A673 (cell line): ENCODE data around the gene PCDHB14.

Experiments used
- CTCF ChIP-seq: fragments of 300-800, 200-600 bp; sonication (generic); conservative IDR thresholded peaks from 2 replicates; pipeline ENCODE4 v1.5.1; 2017; ENCODE audit warnings: low read depth, mild to moderate bottlenecking, antibody characterized with exemption, low read length, moderate library complexity, mixed read lengths
- EZH2 ChIP-seq: fragments of 200-600 bp; sonication (generic); IDR thresholded peaks from 2 replicates; pipeline ENCODE4 v1.6.1; 2017; ENCODE audit warnings: borderline replicate concordance, low read depth, mild to moderate bottlenecking, mixed read lengths, antibody characterized with exemption, low read length; ENCODE audit not compliant: poor library complexity, severe bottlenecking

DNA sequence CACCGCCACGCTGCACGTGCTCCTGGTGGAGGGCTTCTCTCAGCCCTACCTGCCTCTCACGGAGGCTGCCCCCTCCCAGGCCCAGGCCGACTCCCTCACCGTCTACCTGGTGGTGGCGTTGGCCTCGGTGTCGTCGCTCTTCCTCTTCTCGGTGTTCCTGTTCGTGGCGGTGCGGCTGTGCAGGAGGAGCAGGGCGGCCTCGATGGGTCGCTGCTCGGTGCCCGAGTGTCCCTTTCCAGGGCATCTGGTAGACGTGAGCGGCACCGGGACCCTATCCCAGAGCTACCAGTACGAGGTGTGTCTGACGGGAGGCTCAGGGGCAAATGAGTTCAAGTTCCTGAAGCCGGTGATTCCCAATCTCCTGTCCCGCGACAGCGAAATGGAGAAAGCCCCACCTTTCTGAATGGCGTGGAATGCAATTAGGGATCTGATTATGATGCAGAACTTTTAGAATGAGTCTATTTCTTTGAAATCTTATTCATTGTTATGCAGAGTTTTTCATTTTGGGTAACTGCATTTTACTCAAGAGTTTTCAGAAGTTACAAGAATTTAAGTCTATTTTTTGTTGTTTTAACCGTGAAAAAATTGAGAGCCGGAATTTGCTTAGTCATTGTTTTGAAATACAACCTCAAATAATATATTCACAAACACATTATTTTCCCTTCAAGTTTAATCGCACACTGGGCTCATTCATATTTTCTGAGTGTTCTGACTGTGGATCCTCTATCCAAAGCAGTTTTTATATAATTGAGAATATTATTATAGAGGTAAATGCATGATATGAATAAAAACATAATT, 13.6 kb downstream of the PCDHB14 start:
- TF ChIP-seq CTCF (no peak), EZH2 (no peak)
